Transverse colon (tissue), 4 donors: Measurements from ENCODE around the gene SYNE2. TPM values are rescaled to one million over a fixed set of nuclear protein-coding genes. Genes with fewer than 3 reads are reported as not detected.

Experiments
- DNase-seq: peaks from one replicate; pipeline ENCODE4 v3.0.0-alpha.2; 2019
- H3K27ac ChIP-seq, 4 donors: fragments of 200-600 bp; sonication (generic); 2 replicates each; pipeline ENCODE4 v1.5.1; 2016 to 2018; ENCODE audit warnings: inconsistent platforms in 4 of 4
- H3K27me3 ChIP-seq: fragments of 200-600 bp; sonication (generic); 2 replicates; pipeline ENCODE4 v1.5.1; 2017; ENCODE audit warnings: inconsistent platforms
- H3K36me3 ChIP-seq, 4 donors: fragments of 200-600 bp; sonication (generic); 2 replicates each; pipeline ENCODE4 v1.5.1; 2017 to 2019; ENCODE audit warnings: inconsistent platforms in 4 of 4
- H3K4me1 ChIP-seq, 4 donors: fragments of 200-600 bp; sonication (generic); 2 replicates each; pipeline ENCODE4 v1.5.1; 2017 to 2020; ENCODE audit warnings: inconsistent platforms in 4 of 4
- H3K4me3 ChIP-seq, 4 donors: fragments of 200-600 bp; sonication (generic); 1 replicate in 1 of 4; 2 replicates in 3 of 4; pipeline versions ENCODE4 v1.5.1 to v1.6.1; 2017 to 2019; ENCODE audit warnings: inconsistent platforms in 4 of 4
- H3K9me3 ChIP-seq, 2 donors: fragments of 200-600 bp; sonication (generic); 2 replicates each; pipeline ENCODE4 v1.5.1; 2017 to 2019; ENCODE audit warnings: inconsistent platforms in 2 of 2
- CTCF ChIP-seq, 5 experiments: fragments of 200-600 bp in 3 of 5; fragments of 450-650 bp in 2 of 5; sonication (generic) in 3 of 5; IDR thresholded peaks; 1 replicate in 2 of 5; 2 replicates in 3 of 5; pipeline ENCODE4 v1.5.1; 2016 to 2017; ENCODE audit warnings: antibody characterized with exemption in 5 of 5, inconsistent platforms in 3 of 5, mild to moderate bottlenecking in 2 of 5, moderate library complexity in 1 of 5
- EP300 ChIP-seq: sonication (generic); formaldehyde crosslinking; IDR thresholded peaks from one replicate; pipeline ENCODE4 v1.6.1; 2017; ENCODE audit warnings: antibody characterized with exemption, low read depth
- POLR2A ChIP-seq: fragments of 450-650 bp; IDR thresholded peaks from one replicate; pipeline ENCODE4 v1.6.1; 2016; ENCODE audit warnings: antibody characterized with exemption, mild to moderate bottlenecking, moderate library complexity
- POLR2AphosphoS5 ChIP-seq, 3 donors: sonication (generic); formaldehyde crosslinking; IDR thresholded peaks; one replicate each; pipeline ENCODE4 v1.6.1; 2016; ENCODE audit warnings: antibody characterized with exemption in 3 of 3
- WGBS, 2 donors: methylation state at CpG; one replicate each; pipeline ENCODE4 v1.1.5; 2018; ENCODE audit warnings: low coverage in 1 of 2; 5-methylcytosine and 5-hydroxymethylcytosine counted together
- in situ Hi-C, 4 donors: fragments of 200-750 bp; cut with MboI; loops; one replicate each; pipeline versions ENCODE4 v1.15.0 to v1.15.1; 2017; ENCODE audit warnings: low sequenced_read_pairs in 3 of 4, low pct_ligation_motif_present in 1 of 4, low pct_unique_long_range_greater_than_20kb in 1 of 4
- intact Hi-C: fragments of 100-400 bp; cut with DNase I; formaldehyde crosslinking; loops from one replicate; pipeline ENCODE4 v1.15.1; 2023; ENCODE audit warnings: low total_unique reads
- total RNA-seq, 4 donors: library from RNA; depleted of rRNA; stranded (reverse); fragments of >200 nt; gene quantifications; one replicate each; pipeline ENCODE4 v1.1.0, GENCODE V29; 2016

SYNE2 gene
- total RNA-seq, 4 donors from 2014 or later = 242 to 491 (median 304) TPM

- no peak for DNase-seq
- Histone ChIP-seq H3K4me1 (peaks cover 0 to 3% (median 0%) of the 10 kb centered on the region in 4 donors), H3K4me3 (no peak overlapping the region), H3K27me3 (no peaks in the 10 kb centered on the region), H3K27ac (no peak overlapping the region), H3K36me3 (peaks cover 0 to 12% (median 4%) of the 10 kb centered on the region in 4 donors), H3K9me3 (no peaks in the 10 kb centered on the region)
- WGBS, 2 donors = 81 to 89% methylated on average over 7 of the region's 7 CpGs
- TF ChIP-seq POLR2AphosphoS5 (IDR thresholded peaks at IDR 0.05) (no peak), CTCF (IDR thresholded peaks at IDR 0.05) (no peak), POLR2A (no peak), EP300 (no peak)
- intact Hi-C loops = no loop called here
- in situ Hi-C loops = no loop called here
Measured at GRCh38 chr14:64062381-64063115, 209.7 kb downstream of the SYNE2 start.

GRCh38 chr14:64064447-64064846 lies 211.6 kb downstream of the SYNE2 start:
- intact Hi-C loops (no loop called here), in situ Hi-C loops (no loop called here)
- Histone ChIP-seq H3K4me1 (peaks cover 0 to 3% (median 0%) of the 10 kb centered on the region in 4 donors), H3K36me3 (peaks cover 0 to 13% (median 6%) of the 10 kb centered on the region in 4 donors), H3K4me3 (no peak overlapping the region), H3K27ac (no peak overlapping the region), H3K27me3 (no peaks in the 10 kb centered on the region), H3K9me3 (no peaks in the 10 kb centered on the region)
- TF ChIP-seq POLR2A = no peak
- no peak for TF ChIP-seq CTCF (IDR thresholded peaks at IDR 0.05)
- TF ChIP-seq EP300 = no peak
- no peak for TF ChIP-seq POLR2AphosphoS5 (IDR thresholded peaks at IDR 0.05)
- 99 to 100% methylated on average over 1 to 2 of the region's 2 CpGs for WGBS, 2 donors
- no peak for DNase-seq

GRCh38 chr14:64069634-64070359 lies 217.0 kb downstream of the SYNE2 start:
- in situ Hi-C loops = no loop called here
- no peak overlapping the region for H3K4me3 ChIP-seq
- TF ChIP-seq CTCF (IDR thresholded peaks at IDR 0.05) (no peak), EP300 (no peak), POLR2AphosphoS5 (IDR thresholded peaks at IDR 0.05) (no peak), POLR2A (no peak)
- H3K36me3 ChIP-seq = peaks cover 0 to 20% (median 9%) of the 10 kb centered on the region in 4 donors
- no peak overlapping the region for H3K27ac ChIP-seq
- 77 to 100% methylated on average over 1 to 5 of the region's 5 CpGs for WGBS, 2 donors
- H3K9me3 ChIP-seq = no peaks in the 10 kb centered on the region
- intact Hi-C loops = no loop called here
- no peaks in the 10 kb centered on the region for H3K4me1 ChIP-seq
- H3K27me3 ChIP-seq = no peaks in the 10 kb centered on the region
- no peak for DNase-seq

GRCh38 chr14:64074961-64075612 lies 222.3 kb downstream of the SYNE2 start:
- in situ Hi-C loops (no loop called here), intact Hi-C loops (no loop called here)
- H3K9me3 ChIP-seq = no peaks in the 10 kb centered on the region
- H3K36me3 ChIP-seq = peaks cover 0 to 35% (median 6%) of the 10 kb centered on the region in 4 donors
- no peak overlapping the region for H3K4me3 ChIP-seq
- TF ChIP-seq POLR2AphosphoS5 (IDR thresholded peaks at IDR 0.05) = no peak
- no peak for TF ChIP-seq EP300
- H3K4me1 ChIP-seq = no peaks in the 10 kb centered on the region
- WGBS, 2 donors = 79 to 82% methylated on average over 2 of the region's 2 CpGs
- H3K27ac ChIP-seq = no peak overlapping the region
- DNase-seq = no peak
- H3K27me3 ChIP-seq = no peaks in the 10 kb centered on the region
